GM19025 (cell line): ENCODE measurements around the gene PTK6.
"Not testable (repeated sequence)": the region's sequence is repeated elsewhere in the genome, so short reads cannot be mapped to it uniquely, and the experiment has no call there.

Experiments used
- ATAC-seq: cut with Tn5 transposase; IDR thresholded peaks from one replicate; pipeline ENCODE4 v1.9.1; 2021; ENCODE audit warnings: mild to moderate bottlenecking, low read depth, moderate library complexity; ENCODE audit not compliant: unreplicated experiment

The PTK6 gene

DNA sequence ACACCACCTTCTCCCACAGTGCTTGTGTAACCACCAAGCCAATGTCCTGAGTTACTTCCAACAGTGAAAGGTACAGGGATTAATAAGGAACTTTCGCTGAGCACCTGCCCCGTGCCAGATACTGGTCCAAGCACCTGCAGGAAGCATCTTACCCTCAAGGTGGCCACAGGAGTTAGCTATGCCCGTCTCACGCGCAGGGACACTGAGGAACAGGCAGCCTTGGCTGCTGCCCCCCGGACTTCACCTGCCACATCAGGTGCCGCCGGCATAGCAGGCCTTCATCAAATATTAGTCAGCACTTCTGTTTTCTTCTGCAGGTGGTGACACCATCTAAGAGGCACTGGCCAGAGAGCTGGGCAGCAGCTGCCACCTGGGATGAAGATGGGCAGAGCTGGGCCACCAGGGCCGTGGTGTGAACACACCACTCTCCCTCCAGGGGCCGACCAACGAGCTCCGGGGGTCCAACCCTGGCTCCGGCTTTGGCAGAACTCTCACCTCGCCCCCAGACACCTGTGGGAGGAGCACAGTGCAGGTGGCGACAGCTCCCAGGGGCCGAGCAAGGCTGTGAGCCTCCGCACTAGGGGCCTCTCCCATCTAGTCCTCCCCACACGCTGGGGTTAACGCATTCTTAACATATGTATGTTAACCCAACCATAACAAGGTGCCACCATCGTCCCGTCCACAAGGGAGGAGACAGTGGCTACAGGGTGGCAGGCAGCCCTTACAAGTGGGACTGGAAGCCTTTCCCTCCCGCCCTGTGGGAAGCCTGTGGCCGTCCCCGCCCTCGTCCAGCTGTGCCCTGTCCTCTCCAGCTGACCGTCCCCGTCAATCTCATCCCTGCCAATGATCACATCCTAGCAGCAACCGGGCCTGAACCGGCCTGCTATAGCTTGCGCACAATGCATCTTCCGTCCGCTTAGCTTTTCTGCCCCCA lies 19.5 kb downstream of the PTK6 start:
- no peak for ATAC-seq

DNA sequence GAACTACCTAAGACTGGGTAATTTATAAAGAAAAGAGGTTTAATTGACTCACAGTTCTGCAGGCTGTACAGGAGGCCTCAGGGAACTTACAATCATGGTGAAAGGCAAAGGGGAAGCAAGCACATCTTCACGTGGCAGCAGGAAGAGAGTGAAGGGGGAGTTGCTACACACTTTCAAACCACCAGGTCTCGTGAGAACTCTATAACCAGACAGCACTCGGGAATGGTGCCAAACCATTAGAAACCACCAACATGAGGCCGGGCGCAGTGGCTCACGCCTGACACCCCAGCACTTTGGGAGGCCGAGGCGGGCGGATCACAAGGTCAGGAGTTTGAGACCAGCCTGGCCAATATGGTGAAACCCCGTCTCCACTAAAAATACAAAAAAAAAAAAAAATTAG lies 22.7 kb downstream of the PTK6 start:
- not testable (repeated sequence) for ATAC-seq

DNA sequence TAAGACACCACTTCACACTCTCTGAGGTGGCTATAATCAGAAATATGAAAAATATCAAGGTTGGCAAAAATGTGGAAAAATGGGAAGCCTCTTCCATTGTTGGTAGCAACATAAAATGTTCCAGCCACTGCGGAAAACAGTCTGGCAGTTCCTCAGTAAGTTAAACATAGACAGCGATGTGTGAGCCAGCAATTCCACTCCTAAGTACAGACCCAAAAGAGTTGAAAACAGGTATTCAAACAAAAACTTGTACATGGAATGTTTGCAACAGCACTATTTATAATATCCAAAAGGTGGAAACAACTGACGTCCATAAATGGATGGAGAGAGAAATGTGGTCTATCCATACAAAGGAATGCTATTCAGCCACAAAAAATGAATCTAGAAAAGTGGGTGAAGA lies 24.0 kb downstream of the PTK6 start:
- no peak for ATAC-seq

DNA sequence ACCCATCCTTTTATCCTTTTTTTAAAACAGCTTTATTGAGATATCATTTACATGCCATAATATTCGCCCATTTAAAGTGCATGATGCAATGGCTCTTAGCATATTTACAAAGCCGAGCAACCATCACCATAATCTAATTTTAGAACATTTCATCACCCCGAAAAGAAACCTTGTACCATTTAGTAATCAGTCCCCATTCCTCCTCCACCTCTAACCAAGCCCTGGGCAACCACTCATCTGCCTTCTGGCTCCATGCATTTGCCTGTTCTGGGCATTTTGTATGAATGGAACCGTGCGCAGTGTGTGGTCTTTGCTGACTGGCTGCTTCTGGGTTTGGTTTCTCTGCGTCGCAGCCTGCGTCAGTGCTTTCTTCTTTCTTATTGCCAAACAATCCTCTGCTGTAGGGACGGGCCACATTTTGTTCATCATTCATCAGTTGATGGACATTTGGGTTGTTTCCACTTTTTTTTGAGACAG lies 28.1 kb downstream of the PTK6 start:
- no peak for ATAC-seq

DNA sequence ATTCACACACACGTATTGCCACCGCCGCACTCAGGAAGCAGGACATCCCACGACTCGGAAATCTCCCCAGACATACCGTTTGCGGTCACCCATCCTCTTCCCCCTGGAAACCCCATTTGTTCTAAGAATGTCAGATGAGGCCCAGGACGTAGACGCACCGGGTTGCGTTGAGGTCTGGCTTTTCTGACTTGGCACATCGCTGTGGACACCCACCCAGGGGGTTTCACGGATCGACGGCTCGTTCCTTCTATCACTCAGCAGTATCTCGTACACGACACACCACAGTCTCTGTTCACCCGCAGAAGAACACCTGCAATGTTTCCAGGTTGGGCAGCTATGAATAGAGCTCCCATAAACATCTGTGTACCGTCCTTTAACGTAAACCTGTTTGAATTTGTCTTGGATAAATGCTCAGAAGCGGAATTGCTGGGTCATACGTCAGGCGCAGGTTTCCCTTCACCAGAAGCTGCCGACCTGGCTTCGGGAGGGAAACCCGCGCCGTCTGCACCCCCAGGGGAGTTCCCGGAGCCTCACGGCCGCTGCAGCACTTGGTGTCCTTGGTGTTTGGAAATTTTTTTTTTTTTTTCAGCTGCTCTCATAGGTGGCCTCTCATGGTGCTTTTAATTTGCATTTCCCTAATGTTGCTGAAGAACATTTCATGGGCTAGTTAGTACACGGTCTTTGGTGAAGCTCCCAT lies 29.0 kb downstream of the PTK6 start:
- ATAC-seq = no peak

DNA sequence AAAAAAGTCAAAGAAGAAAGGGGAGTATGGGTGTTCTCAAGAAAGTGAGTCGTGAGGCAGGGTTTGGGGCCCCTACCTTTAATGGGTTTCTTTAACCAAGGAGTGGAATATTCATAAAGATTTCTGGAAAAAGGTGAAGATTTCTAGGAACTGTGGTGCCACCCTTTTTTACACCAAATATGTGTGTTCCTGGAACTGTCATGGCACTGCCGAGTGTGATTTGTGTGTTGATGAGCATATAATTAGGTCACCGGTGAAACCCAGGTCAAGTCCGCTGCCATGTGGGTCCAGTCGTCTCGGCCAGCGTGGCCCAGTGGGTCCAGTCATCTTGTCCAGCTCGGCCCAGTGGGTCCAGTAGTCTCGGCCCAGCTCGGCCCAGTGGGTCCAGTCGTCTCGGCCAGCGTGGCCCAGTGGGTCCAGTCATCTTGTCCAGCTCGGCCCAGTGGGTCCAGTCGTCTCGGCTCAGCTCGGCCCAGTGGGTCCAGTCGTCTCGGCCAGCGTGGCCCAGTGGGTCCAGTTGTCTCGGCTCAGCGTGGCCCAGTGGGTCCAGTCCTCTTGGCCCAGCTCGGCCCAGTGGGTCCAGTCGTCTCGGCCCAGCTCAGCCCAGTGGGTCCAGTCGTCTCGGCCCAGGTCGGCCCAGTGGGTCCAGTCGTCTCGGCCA lies 30.0 kb downstream of the PTK6 start:
- ATAC-seq = no peak

DNA sequence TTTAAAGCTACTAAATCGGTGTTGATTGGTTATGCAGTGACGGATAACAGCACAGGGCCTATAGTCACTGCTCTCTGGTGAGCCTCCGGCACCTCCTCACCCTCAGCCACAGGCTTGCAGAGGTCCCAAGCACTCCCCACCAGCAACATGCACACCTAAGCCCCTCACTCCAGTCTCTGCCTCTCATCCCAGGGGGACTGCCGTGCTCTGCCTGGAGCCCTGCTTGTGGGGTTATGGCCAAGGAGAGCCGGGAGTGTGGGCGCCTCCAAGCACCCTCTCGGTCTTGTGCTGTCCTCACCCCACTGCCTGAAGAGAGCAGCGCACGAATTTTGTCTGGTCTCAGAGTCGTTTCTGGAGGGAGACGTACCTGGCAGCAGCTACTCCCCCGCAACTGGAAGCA lies 31.5 kb downstream of the PTK6 start:
- ATAC-seq = no peak

DNA sequence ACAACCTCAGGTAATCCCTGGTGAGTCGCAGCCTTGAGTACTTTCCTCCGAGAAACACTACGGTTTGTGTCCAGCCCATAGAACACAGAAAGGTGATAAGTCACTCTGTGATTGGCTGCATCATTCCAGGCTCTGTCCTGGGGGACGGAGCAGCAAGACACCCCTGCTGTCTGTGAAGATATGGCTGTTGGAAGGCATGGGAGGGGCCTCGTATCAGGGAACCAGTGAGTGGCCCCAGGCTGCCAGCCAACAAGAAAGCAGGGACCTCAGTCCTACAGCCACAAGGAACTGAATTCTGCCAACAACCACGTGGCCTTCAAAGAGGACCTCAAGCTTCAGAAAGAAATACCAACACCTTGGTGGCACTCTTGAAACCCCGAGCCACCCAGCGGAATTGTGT lies 31.9 kb downstream of the PTK6 start:
- ATAC-seq = no peak

DNA sequence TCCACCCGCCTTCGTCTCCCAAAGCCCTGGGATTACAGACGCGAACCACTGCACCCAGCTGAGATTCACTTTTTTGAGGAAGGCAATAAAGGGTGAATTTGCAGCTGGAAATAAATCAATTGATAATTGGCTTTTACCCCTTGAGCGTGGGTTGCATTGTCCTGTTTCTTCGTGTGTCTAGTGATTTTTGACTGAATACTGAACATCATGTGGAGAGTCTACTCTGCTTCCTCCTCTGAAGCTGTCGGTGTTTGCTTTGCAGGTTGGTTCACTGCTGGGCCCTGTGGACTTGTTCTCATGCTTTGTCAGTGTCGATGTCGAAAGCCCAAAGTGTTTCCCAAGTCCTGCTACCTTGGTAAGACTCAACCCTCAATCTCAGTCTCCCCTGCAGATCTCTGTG lies 32.5 kb downstream of the PTK6 start:
- ATAC-seq = no peak

DNA sequence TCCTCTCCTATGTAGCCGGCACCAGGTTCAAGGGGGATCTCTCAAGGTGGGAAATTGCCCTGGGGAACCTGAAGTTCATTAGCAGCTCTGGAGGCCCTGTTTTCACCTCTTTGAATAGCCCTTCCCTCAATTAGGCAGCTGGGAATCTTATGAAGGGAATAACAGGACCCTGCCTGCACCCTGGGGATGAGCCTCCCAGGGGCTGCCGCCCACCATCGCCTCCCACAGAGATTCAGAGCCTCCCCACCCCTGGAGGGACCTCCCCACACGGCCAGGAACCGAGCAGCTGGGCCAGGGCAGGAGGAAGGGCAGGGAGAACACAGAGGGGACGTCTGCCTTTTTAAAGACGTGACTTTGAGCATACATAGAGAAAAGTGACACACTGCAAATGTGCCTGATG lies 33.7 kb downstream of the PTK6 start:
- no peak for ATAC-seq

DNA sequence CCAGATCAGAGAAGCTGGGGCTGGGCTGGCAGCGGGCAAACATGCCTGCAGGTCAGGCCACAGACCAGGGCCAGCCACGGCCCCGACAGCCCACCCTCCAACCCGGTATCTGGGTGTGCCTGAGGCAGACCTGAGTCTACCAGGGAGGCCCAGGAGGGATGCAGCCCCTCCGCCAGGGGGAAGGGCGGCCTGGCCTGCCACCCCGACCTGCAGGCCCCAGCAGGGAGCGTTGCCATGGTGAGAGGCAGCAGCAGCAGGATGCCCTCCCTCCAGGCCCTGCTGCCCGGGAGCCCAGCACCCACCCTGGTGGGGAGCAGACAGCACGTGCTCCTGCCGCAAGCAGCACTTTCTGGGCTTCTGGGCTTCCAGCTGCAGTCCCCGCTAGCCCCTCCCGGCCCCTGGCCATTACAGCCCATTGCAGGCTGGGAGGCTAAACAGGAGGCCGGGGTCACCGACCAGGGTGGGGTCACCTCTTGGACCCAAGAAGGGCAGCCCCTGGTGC lies 34.5 kb downstream of the PTK6 start:
- no peak for ATAC-seq

DNA sequence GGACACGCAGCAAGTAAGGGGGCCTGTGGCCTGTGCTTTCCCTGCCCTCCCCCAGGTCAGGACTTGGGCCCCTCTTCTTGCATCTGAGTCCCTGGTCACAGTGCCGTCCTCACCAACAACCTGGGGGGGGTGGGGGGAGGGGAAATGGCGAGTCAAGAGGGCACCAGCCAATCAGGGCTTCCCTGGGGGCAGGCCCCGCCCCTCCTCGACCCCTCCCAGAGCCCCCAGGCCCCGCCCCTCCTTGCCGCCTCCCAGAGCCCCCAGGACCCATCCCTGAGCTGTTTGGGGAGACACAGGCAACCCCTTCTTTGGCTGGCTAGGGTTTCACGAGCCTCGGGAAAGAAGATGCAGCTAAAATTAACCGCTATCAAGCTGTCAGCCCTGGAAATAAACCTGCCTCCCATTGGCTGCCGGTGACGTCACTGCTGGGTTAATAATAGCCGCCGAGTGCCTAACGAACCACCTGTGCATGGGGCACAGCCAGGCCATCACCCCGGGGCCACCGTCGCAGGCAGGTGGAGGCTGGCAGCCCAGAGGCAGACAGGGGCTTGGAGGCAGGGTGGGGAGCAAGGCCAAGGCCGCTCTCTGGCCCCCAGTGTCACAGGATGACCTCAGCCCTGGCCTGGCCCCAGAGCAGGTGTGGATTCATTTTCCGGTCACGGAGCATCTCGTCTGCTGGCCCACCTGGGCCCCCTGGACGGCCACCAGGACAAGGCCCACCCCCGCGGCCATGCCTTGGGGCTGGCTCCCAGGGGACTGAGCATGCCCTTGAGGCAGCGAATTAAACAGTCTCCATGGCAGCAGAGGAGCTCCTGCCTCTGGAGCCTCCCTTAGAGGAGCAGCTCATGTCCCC lies 35.1 kb downstream of the PTK6 start:
- ATAC-seq = no peak

DNA sequence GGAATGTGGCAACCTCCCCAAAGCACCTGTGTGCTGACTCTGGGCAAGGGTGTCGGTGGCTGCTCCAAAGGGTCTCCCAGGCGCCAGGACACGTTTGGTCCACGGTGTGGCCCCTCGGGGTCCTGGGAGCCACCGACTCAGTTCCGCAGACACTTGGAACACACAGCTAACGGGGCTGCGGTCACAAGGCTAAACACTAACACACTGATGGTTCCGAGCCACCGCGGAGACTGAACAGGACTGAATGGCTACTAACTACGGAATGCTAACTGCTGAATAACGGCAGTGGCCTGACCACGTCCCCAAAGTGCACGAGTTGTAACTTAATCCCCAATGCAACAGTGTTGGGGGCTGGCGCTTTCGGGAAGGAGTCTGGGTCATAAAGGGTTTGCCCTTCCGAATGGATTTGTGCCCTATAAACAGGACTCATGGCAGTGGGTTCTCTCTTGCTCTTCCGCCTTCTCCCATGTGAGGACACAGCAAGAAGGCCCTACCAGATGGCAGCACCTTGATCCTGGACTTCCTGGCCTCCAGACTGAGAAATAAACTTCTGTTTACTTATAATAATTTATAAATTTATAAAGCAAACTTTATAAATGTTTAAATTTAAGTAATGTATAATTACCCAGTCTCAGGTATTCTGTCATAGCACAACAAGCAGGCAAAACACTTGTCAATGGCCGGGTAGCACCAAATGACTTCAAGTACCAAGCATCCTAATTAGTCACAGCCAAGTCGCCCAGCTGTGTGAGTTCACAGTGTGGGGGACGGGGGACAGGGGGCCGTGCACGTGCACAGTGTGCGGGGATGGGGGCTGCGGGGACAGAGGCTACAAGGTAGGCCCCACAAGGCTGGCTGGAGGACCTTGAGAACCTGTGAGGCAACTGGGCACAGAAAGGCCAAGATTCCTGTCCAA lies 36.0 kb downstream of the PTK6 start:
- no peak for ATAC-seq

DNA sequence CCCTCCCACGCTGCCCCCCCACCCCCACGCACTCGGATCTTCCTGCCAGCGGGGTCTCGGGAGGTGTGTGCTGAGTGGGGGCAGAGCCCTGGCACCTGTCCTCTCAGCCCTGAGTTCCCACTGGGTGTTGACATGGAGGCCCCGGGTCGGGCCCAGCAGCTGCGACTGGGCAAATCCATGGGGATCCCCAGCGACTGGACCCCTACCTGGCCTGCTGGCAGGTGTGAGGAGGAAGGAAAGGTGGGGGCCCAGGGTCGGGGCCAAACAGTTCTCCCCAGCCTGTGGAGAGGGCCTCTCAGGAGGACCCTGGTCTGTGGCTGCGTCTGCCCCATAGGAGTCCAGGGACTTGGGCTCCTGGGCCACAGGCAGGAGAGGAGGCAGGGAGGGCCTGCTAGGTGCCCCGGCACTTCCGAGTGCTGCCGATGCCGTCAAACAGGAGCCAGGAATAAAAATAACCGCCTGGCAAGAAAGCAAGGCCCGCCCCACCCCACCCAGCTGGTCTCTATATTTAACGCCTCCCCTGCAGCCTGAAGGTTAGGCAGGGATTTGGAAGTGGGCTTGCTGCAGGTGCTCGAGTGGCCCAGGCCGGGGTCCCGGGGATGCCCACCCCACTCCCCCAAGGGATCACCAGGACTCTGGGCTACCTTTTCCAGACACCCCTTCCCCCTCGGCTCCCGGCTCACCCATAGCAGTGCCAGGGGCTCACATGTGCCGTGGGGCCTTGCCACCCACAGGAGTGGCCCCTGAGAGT lies 36.9 kb downstream of the PTK6 start:
- no peak for ATAC-seq

DNA sequence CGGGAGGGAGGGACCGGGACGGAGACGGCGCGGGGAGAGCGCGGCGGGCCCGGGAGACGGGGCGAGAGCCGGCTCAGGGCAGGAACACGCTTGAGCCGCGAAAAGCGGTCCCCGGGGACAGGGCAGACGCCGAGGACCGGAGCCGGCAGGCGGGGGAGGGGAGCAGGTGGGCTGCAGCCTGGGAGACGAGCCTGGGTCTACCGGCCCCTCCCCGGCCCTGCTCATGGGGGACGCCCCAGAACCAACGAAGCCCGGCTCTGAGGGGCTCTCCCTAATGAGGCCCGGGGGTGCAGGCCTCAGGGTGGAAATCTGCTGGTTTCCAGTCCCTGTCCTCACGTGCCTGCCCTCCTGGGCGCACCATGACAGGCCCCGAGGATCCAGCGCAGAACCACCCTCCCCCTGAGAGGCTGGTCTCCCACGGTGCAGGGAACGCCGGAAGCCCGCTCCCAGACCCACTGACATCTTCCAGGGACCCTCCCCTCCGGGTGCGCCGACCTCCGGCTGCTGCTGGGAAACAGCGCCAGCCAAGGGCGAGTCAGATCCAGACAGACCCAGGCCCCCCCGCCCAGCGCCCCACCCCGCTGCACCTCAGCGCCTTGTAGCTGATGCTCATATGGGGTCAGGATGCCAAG lies 37.7 kb downstream of the PTK6 start:
- ATAC-seq = no peak

DNA sequence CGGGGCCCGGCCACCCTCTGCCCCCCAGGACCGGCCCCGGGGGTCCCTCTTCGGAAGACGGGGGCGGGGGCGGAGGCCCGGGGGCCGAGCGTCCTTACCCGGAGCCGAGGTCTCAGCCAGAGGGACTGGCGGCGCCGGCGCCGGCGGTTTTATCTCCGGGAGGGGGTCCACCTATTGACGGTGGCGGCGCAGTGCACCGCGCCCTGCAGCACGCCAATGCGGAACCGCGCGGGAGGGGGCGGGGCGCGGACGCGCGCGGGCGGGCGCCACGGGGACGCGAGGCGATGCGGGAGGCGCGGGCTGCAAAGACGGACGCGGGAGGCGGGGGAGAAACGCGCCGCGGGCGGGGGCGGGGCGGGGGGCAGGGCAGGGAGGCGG lies 38.2 kb downstream of the PTK6 start, which contains the start of gene EEF1A2:
Gene EEF1A2 (minus strand): TSS at position 124 of the 378 bp plus-strand sequence. CDS start 1,320 bp downstream, outside the sequence.
- no peak for ATAC-seq

DNA sequence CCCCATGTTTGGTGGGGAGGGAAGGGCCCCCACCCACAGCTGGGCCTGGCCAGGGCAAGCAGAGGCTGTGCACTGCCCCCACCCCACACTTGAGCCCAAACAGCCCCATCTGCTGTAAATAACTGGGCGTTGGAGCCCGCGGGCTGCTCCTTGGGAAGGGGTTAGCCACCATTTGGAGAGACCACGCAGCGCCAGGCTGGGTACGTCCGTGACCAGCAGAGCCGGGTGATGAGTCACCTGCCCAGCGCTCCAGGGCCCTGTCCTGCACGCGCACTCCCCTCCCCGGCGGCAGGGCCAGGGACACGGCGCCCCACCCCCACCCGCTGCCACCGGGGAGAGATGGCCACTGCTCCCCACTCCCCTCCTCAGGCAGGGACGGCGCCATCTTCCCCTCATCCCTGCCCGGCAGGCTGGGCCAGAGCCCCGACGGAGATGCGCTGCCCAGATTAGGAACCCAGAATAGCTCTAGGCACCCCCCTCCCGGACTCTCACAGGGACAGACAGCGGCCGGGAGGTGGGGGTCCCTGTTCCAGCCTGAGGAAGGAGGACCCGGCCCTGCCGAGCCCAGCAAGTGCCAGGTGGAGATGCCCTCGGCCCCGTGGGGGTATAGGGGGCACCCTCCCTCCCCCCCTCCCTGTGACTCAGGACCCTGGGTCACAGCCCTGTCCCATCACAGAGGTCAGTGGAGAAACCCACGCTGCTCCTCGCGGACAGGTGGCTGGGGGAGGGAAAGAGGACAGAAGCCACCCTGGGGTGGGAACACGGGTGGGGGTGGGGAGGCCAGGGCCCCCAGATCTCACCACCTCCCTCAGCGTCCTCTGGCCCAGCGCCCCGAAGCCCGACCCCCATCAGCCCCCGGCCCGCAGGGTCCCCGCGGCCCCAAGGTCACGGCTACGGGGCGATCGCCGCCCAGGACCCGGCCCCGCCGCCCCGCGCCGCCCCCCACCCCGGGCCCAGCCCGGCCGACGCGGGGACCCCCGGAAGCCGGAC lies 38.9 kb downstream of the PTK6 start:
- no peak for ATAC-seq
